Measurements from ENCODE around the gene SORD.
"Not testable (repeated sequence)": the region's sequence is repeated elsewhere in the genome, so short reads cannot be mapped to it uniquely, and the experiment has no call there.

Gene SORD

GRCh38 chr15:45093622-45094357 lies 70.8 kb downstream of the SORD start:
- Histone ChIP-seq H3K9ac (ENCODE audit: low read depth, low read length) (no peak overlapping the region), H3K4me3 (ENCODE audit: low read depth, low read length) (no peak overlapping the region), H3K4me1 (ENCODE audit: control insufficient read depth, insufficient read depth, low read length) (no peaks in the 10 kb centered on the region), H3K27me3 (ENCODE audit: control insufficient read depth, insufficient read depth, low read length) (no peaks in the 10 kb centered on the region), H3K36me3 (ENCODE audit: control insufficient read depth, insufficient read depth, low read length) (no peaks in the 10 kb centered on the region), H3K9me3 (ENCODE audit: control insufficient read depth, insufficient read depth, low read length) (no peaks in the 10 kb centered on the region)

- no peaks in the 10 kb centered on the region for H3K4me1 ChIP-seq (ENCODE audit: control insufficient read depth, insufficient read depth, low read length)
- H3K9ac ChIP-seq (ENCODE audit: low read depth, low read length) = no peak overlapping the region
- H3K4me3 ChIP-seq (ENCODE audit: low read depth, low read length) = no peak overlapping the region
- H3K27me3 ChIP-seq (ENCODE audit: control insufficient read depth, insufficient read depth, low read length) = no peaks in the 10 kb centered on the region
- no peaks in the 10 kb centered on the region for H3K9me3 ChIP-seq (ENCODE audit: control insufficient read depth, insufficient read depth, low read length)
- no peaks in the 10 kb centered on the region for H3K36me3 ChIP-seq (ENCODE audit: control insufficient read depth, insufficient read depth, low read length)
These were observed 71.3 kb downstream of the SORD start for GRCh38 chr15:45094358-45094730.

- no peaks in the 10 kb centered on the region for H3K27me3 ChIP-seq (ENCODE audit: control insufficient read depth, insufficient read depth, low read length)
- no peak overlapping the region for H3K4me3 ChIP-seq (ENCODE audit: low read depth, low read length)
- H3K4me1 ChIP-seq (ENCODE audit: control insufficient read depth, insufficient read depth, low read length) = no peaks in the 10 kb centered on the region
- H3K9ac ChIP-seq (ENCODE audit: low read depth, low read length) = no peak overlapping the region
- no peaks in the 10 kb centered on the region for H3K9me3 ChIP-seq (ENCODE audit: control insufficient read depth, insufficient read depth, low read length)
- no peaks in the 10 kb centered on the region for H3K36me3 ChIP-seq (ENCODE audit: control insufficient read depth, insufficient read depth, low read length)
These were observed 72.7 kb downstream of the SORD start for GRCh38 chr15:45095661-45096060.

DNA sequence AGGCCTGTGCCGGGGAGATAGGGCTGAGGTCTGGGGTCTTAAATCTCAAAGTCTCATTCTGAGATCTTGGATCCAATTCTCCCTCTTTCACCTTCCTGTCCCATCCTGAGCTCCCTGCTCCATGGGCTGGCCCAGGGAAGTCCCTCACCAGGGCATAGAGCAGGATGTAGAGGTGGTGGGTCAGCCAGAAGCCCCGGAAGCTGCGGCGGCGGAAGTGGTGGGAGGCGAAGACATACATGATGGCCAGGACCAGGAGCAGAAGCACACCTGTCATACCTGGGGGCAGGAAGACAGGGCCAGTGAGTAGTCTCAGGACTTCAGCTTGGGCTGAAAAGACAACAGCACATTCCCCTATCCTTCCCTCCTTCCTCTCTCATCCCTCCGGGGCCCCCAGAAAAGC lies 74.5 kb downstream of the SORD start:
- Histone ChIP-seq H3K4me3 (ENCODE audit: low read depth, low read length) (no peak overlapping the region), H3K9ac (ENCODE audit: low read depth, low read length) (no peak overlapping the region), H3K36me3 (ENCODE audit: control insufficient read depth, insufficient read depth, low read length) (no peaks in the 10 kb centered on the region), H3K9me3 (ENCODE audit: control insufficient read depth, insufficient read depth, low read length) (no peaks in the 10 kb centered on the region), H3K4me1 (ENCODE audit: control insufficient read depth, insufficient read depth, low read length) (peaks cover 8% of the 10 kb centered on the region), H3K27me3 (ENCODE audit: control insufficient read depth, insufficient read depth, low read length) (no peaks in the 10 kb centered on the region)

DNA sequence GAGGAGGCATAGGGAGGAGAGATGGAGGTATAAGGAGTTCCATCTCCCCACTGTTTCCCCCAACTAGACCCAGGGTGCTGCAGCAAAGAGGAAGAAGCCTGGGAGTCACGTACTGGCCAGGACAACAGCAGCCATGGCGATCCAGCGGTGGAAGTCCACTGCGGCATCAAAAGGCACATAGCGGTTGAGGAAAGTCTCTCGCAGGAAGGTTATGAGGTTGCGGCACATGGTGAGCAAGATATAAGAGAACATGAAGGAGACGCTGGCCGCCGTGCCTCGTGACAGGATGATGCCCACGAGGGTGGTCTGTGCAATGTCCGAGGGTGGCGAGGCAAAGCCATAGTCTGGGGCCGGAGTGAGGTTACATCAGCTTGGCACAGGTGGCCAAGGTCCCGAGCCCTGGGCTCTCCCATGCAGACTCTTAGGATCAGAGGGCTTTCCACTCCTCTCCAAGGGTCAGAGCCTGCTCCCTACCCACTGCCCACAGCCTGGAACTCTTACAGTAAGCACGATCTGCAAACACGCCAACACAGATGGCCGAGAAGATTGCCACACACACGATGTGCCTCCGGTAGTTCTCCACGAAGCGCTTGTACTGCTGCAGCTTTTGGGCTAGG lies 76.7 kb downstream of the SORD start:
- Histone ChIP-seq H3K4me1 (ENCODE audit: control insufficient read depth, insufficient read depth, low read length) (peaks cover 8% of the 10 kb centered on the region), H3K9ac (ENCODE audit: low read depth, low read length) (no peak overlapping the region), H3K4me3 (ENCODE audit: low read depth, low read length) (no peak overlapping the region), H3K27me3 (ENCODE audit: control insufficient read depth, insufficient read depth, low read length) (peaks cover 2% of the 10 kb centered on the region), H3K36me3 (ENCODE audit: control insufficient read depth, insufficient read depth, low read length) (no peaks in the 10 kb centered on the region), H3K9me3 (ENCODE audit: control insufficient read depth, insufficient read depth, low read length) (no peaks in the 10 kb centered on the region)

- H3K9ac ChIP-seq (ENCODE audit: low read depth, low read length) = no peak overlapping the region
- no peaks in the 10 kb centered on the region for H3K9me3 ChIP-seq (ENCODE audit: control insufficient read depth, insufficient read depth, low read length)
- no peak overlapping the region for H3K4me3 ChIP-seq (ENCODE audit: low read depth, low read length)
- peaks cover 2% of the 10 kb centered on the region for H3K27me3 ChIP-seq (ENCODE audit: control insufficient read depth, insufficient read depth, low read length)
- H3K4me1 ChIP-seq (ENCODE audit: control insufficient read depth, insufficient read depth, low read length) = peaks cover 8% of the 10 kb centered on the region
- H3K36me3 ChIP-seq (ENCODE audit: control insufficient read depth, insufficient read depth, low read length) = no peaks in the 10 kb centered on the region
These were observed 78.1 kb downstream of the SORD start for GRCh38 chr15:45100884-45101625.

DNA sequence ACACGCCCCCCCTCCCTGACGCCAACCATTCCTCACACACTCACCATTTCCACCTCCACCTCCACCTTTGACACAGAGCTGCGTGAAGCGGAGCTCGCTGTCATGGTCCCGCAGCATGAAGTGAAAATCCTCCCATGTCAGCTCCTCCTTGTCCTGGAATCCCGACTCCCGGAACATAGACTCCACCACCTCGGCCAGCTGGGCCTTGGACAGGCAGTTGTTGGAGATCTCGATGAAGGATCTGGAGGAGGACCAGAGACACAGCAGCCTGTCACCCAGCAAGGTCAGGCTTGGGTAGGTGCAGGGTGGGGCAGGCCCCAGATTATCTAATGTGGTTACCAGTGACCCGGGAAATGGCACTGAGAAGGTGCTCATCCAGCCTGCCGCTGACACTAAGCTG lies 78.8 kb downstream of the SORD start:
- H3K9ac ChIP-seq (ENCODE audit: low read depth, low read length) = no peak overlapping the region
- H3K9me3 ChIP-seq (ENCODE audit: control insufficient read depth, insufficient read depth, low read length) = no peaks in the 10 kb centered on the region
- H3K4me3 ChIP-seq (ENCODE audit: low read depth, low read length) = no peak overlapping the region
- H3K36me3 ChIP-seq (ENCODE audit: control insufficient read depth, insufficient read depth, low read length) = no peaks in the 10 kb centered on the region
- peaks cover 3% of the 10 kb centered on the region for H3K27me3 ChIP-seq (ENCODE audit: control insufficient read depth, insufficient read depth, low read length)
- peaks cover 8% of the 10 kb centered on the region for H3K4me1 ChIP-seq (ENCODE audit: control insufficient read depth, insufficient read depth, low read length)

DNA sequence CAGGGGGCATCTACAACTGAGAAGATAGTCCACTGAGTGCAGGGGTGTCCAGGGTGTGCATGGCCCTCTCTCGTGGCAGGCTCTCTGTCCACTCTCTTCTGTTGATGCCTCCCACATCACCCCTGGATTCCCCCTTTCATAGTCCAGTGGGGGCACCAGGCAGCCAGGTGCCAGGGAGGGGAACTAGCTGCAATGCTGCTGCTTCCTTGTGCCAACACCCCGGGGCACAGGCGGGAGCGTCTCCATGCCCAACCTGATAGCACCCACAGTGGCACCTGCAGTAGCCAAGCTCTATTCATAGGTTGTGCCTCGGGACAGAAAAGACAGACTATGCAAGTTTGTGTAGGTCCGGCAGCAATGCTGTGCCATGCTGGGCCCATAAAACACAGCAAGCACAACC lies 79.2 kb downstream of the SORD start:
- Histone ChIP-seq H3K27me3 (ENCODE audit: control insufficient read depth, insufficient read depth, low read length) (peaks cover 7% of the 10 kb centered on the region), H3K9ac (ENCODE audit: low read depth, low read length) (no peak overlapping the region), H3K4me3 (ENCODE audit: low read depth, low read length) (no peak overlapping the region), H3K9me3 (ENCODE audit: control insufficient read depth, insufficient read depth, low read length) (no peaks in the 10 kb centered on the region), H3K36me3 (ENCODE audit: control insufficient read depth, insufficient read depth, low read length) (no peaks in the 10 kb centered on the region), H3K4me1 (ENCODE audit: control insufficient read depth, insufficient read depth, low read length) (peaks cover 8% of the 10 kb centered on the region)

GRCh38 chr15:45104170-45104569 lies 81.2 kb downstream of the SORD start:
- H3K4me1 ChIP-seq (ENCODE audit: control insufficient read depth, insufficient read depth, low read length); H3K9me3 ChIP-seq (ENCODE audit: control insufficient read depth, insufficient read depth, low read length); H3K9ac ChIP-seq (ENCODE audit: low read depth, low read length); H3K4me3 ChIP-seq (ENCODE audit: low read depth, low read length); H3K36me3 ChIP-seq (ENCODE audit: control insufficient read depth, insufficient read depth, low read length): not testable (repeated sequence)
- peaks cover 21% of the 10 kb centered on the region for H3K27me3 ChIP-seq (ENCODE audit: control insufficient read depth, insufficient read depth, low read length)

GRCh38 chr15:45105586-45105985 lies 82.6 kb downstream of the SORD start:
- Histone ChIP-seq H3K36me3 (ENCODE audit: control insufficient read depth, insufficient read depth, low read length) (no peaks in the 10 kb centered on the region), H3K9me3 (ENCODE audit: control insufficient read depth, insufficient read depth, low read length) (no peaks in the 10 kb centered on the region), H3K27me3 (ENCODE audit: control insufficient read depth, insufficient read depth, low read length) (peaks cover 35% of the 10 kb centered on the region), H3K9ac (ENCODE audit: low read depth, low read length) (no peak overlapping the region), H3K4me1 (ENCODE audit: control insufficient read depth, insufficient read depth, low read length) (peaks cover 8% of the 10 kb centered on the region), H3K4me3 (ENCODE audit: low read depth, low read length) (no peak overlapping the region)

GRCh38 chr15:45106002-45106790 lies 83.2 kb downstream of the SORD start:
- no peak overlapping the region for H3K9ac ChIP-seq (ENCODE audit: low read depth, low read length)
- H3K9me3 ChIP-seq (ENCODE audit: control insufficient read depth, insufficient read depth, low read length) = no peaks in the 10 kb centered on the region
- H3K4me1 ChIP-seq (ENCODE audit: control insufficient read depth, insufficient read depth, low read length) = peaks cover 5% of the 10 kb centered on the region
- no peak overlapping the region for H3K4me3 ChIP-seq (ENCODE audit: low read depth, low read length)
- peaks cover 37% of the 10 kb centered on the region for H3K27me3 ChIP-seq (ENCODE audit: control insufficient read depth, insufficient read depth, low read length)
- no peaks in the 10 kb centered on the region for H3K36me3 ChIP-seq (ENCODE audit: control insufficient read depth, insufficient read depth, low read length)
